Measurements from ENCODE around the gene MCM5.

GRCh38 chr22:35367331-35367886 lies 32.5 kb upstream of the MCM5 start:
- no peak for TF ChIP-seq SUZ12 (IDR thresholded peaks at IDR 0.05; ENCODE audit: low read depth, low read length)
- no peak for TF ChIP-seq HBP1 (CRISPR knock-in tag; IDR thresholded peaks at IDR 0.05; ENCODE audit: low read depth)
- no peak for TF ChIP-seq REST (IDR thresholded peaks at IDR 0.05; ENCODE audit: borderline replicate concordance in 1 of 2, low read depth in 1 of 2, low read length in 2 of 2)
- no peak for TF ChIP-seq ZBTB25 (CRISPR knock-in tag; IDR thresholded peaks at IDR 0.05)
- TF ChIP-seq ZNF331 (CRISPR knock-in tag; IDR thresholded peaks at IDR 0.05), result no peak
- TF ChIP-seq HDAC2 (CRISPR knock-in tag; IDR thresholded peaks at IDR 0.05), result no peak
- TF ChIP-seq ZNF710 (CRISPR knock-in tag; IDR thresholded peaks at IDR 0.05; ENCODE audit: borderline replicate concordance), result no peak

Data from HepG2 (cell line).